ENCODE results near the gene SERPINA6.

- no peak for TF ChIP-seq CTCF (IDR thresholded peaks at IDR 0.05; ENCODE audit: borderline replicate concordance, extremely low read depth, low read length, poor library complexity, severe bottlenecking)
- no peak for TF ChIP-seq EZH2 (IDR thresholded peaks at IDR 0.05; ENCODE audit: borderline replicate concordance, low read depth, low read length, severe bottlenecking)
These were observed 14.9 kb upstream of the SERPINA6 start for GRCh38 chr14:94338023-94338422.

All from DND-41 (cell line).